NT2/D1 (cell line): ENCODE measurements around the gene CDKN1C.

Experiments
- SUZ12 ChIP-seq: IDR thresholded peaks from 2 replicates; pipeline ENCODE4 v1.6.1; 2011; ENCODE audit not compliant: insufficient read length, insufficient read depth; ENCODE audit errors: extremely low read depth
- YY1 ChIP-seq: IDR thresholded peaks from 2 replicates; pipeline ENCODE4 v1.6.1; 2011; ENCODE audit not compliant: insufficient read length, insufficient read depth
- ZNF274 ChIP-seq: IDR thresholded peaks from 2 replicates; pipeline ENCODE4 v1.6.1; 2011; ENCODE audit warnings: mild to moderate bottlenecking, low read depth, low read length

- no peak for TF ChIP-seq ZNF274
- TF ChIP-seq SUZ12, result no peak
- TF ChIP-seq YY1, result no peak
Observed at GRCh38 chr11:2921742-2922493, 36.3 kb upstream of the CDKN1C start.
